GM23338 (cell line): ENCODE results near the gene IMMP2L. TPM values are rescaled to one million over a fixed set of nuclear protein-coding genes. Genes with fewer than 3 reads are reported as not detected.

Source experiments
- JUNB ChIP-seq: IDR thresholded peaks from one replicate; pipeline ENCODE4 v1.6.1; 2016; ENCODE audit warnings: antibody characterized with exemption; ENCODE audit not compliant: unreplicated experiment
- NANOG ChIP-seq: IDR thresholded peaks from 2 replicates; pipeline ENCODE4 v1.6.1; 2016; ENCODE audit warnings: antibody characterized with exemption, borderline replicate concordance
- POLR2AphosphoS5 ChIP-seq: IDR thresholded peaks from 2 replicates; pipeline ENCODE4 v1.6.1; 2016; ENCODE audit warnings: antibody characterized with exemption, low read depth
- STAT1 ChIP-seq: IDR thresholded peaks from one replicate; pipeline ENCODE4 v1.6.1; 2016; ENCODE audit warnings: antibody characterized with exemption; ENCODE audit not compliant: unreplicated experiment
- ZNF114 ChIP-seq: fragments of 250-450 bp; sonication (Bioruptor Pico); IDR thresholded peaks from 2 replicates; pipeline ENCODE4 v1.5.0; 2020; ENCODE audit warnings: mild to moderate bottlenecking, moderate library complexity
- ZNF331 ChIP-seq: fragments of 250-450 bp; sonication (Bioruptor Pico); IDR thresholded peaks from 2 replicates; pipeline ENCODE4 v1.5.0; 2020; ENCODE audit warnings: low read depth, mild to moderate bottlenecking, moderate library complexity
- polyA plus RNA-seq: library from polyadenylated mRNA; unstranded; fragments of >200 nt; fragmentation: Nextera tagmentation; extraction: Ambion mirVana; gene quantifications from 2 replicates; pipeline ENCODE4 v1.2.1, GENCODE V29; 2016
- small RNA-seq: library from RNA; depleted of rRNA; stranded (forward); fragments of <200 nt; gene quantifications from one replicate; pipeline ENCODE3, GENCODE V24; 2014; ENCODE audit warnings: low replicate concordance
- total RNA-seq: library from RNA; depleted of rRNA; stranded (reverse); fragments of >200 nt; shearing (Covaris generic); gene quantifications from 2 replicates; pipeline ENCODE4 v1.2.3, GENCODE V29; 2014
- TF ChIP-seq, protein P1 (sequence below): fragments of 250-450 bp; sonication (Bioruptor Pico); IDR thresholded peaks from 2 replicates; pipeline ENCODE4 v1.5.0; 2020; ENCODE audit warnings: mild to moderate bottlenecking, moderate library complexity
- TF ChIP-seq, protein P2 (sequence below): IDR thresholded peaks from one replicate; pipeline ENCODE4 v1.6.1; 2018; ENCODE audit warnings: antibody characterized with exemption; ENCODE audit not compliant: unreplicated experiment

The IMMP2L gene
- total and polyA plus RNA-seq, 2 experiments from 2014 or later = 7.3 to 14.0 TPM

DNA sequence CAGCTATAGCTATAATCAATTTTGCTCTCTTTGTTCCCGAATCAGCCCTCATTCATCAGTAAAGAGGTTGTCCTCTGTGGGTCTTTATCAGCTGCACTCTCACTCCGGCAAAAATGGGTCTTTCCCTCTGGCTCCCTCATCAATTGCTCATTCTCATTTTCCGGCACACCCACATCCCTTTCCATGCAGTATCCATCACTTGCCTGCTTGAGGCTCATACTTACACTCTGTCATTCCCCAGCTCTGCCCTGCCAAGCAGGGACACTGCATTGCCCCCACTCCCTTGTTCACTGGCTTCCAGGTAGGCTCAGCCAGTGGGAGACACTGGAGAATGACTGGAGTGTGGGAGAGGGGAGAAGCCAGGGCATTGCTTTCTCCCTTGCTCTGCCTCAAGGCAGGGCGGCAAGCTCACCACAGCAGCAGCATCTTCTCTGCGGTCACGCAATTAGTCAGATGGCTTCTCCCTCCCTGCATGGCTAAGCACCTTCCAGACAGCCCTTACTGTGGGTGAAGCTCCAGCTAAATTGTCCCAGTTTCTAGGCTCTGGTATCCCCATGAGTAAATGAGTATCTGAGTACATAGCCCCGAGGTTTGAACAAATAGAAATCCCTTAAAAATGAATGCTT is 942.1 kb downstream of the IMMP2L start (continued):
- TF ChIP-seq, protein P1, sequence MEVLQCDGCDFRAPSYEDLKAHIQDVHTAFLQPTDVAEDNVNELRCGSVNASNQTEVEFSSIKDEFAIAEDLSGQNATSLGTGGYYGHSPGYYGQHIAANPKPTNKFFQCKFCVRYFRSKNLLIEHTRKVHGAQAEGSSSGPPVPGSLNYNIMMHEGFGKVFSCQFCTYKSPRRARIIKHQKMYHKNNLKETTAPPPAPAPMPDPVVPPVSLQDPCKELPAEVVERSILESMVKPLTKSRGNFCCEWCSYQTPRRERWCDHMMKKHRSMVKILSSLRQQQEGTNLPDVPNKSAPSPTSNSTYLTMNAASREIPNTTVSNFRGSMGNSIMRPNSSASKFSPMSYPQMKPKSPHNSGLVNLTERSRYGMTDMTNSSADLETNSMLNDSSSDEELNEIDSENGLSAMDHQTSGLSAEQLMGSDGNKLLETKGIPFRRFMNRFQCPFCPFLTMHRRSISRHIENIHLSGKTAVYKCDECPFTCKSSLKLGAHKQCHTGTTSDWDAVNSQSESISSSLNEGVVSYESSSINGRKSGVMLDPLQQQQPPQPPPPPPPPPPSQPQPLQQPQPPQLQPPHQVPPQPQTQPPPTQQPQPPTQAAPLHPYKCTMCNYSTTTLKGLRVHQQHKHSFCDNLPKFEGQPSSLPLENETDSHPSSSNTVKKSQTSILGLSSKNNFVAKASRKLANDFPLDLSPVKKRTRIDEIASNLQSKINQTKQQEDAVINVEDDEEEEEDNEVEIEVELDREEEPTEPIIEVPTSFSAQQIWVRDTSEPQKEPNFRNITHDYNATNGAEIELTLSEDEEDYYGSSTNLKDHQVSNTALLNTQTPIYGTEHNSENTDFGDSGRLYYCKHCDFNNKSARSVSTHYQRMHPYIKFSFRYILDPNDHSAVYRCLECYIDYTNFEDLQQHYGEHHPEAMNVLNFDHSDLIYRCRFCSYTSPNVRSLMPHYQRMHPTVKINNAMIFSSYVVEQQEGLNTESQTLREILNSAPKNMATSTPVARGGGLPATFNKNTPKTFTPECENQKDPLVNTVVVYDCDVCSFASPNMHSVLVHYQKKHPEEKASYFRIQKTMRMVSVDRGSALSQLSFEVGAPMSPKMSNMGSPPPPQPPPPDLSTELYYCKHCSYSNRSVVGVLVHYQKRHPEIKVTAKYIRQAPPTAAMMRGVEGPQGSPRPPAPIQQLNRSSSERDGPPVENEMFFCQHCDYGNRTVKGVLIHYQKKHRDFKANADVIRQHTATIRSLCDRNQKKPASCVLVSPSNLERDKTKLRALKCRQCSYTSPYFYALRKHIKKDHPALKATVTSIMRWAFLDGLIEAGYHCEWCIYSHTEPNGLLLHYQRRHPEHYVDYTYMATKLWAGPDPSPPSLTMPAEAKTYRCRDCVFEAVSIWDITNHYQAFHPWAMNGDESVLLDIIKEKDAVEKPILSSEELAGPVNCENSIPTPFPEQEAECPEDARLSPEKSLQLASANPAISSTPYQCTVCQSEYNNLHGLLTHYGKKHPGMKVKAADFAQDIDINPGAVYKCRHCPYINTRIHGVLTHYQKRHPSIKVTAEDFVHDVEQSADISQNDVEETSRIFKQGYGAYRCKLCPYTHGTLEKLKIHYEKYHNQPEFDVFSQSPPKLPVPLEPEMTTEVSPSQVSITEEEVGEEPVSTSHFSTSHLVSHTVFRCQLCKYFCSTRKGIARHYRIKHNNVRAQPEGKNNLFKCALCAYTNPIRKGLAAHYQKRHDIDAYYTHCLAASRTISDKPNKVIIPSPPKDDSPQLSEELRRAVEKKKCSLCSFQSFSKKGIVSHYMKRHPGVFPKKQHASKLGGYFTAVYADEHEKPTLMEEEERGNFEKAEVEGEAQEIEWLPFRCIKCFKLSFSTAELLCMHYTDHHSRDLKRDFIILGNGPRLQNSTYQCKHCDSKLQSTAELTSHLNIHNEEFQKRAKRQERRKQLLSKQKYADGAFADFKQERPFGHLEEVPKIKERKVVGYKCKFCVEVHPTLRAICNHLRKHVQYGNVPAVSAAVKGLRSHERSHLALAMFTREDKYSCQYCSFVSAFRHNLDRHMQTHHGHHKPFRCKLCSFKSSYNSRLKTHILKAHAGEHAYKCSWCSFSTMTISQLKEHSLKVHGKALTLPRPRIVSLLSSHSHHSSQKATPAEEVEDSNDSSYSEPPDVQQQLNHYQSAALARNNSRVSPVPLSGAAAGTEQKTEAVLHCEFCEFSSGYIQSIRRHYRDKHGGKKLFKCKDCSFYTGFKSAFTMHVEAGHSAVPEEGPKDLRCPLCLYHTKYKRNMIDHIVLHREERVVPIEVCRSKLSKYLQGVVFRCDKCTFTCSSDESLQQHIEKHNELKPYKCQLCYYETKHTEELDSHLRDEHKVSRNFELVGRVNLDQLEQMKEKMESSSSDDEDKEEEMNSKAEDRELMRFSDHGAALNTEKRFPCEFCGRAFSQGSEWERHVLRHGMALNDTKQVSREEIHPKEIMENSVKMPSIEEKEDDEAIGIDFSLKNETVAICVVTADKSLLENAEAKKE (CRISPR knock-in tag) = no peak
- TF ChIP-seq ZNF331 (CRISPR knock-in tag) (no peak), ZNF114 (CRISPR knock-in tag) (no peak), NANOG (no peak), POLR2AphosphoS5 (no peak), JUNB (no peak), STAT1 (no peak)
- TF ChIP-seq, protein P2, sequence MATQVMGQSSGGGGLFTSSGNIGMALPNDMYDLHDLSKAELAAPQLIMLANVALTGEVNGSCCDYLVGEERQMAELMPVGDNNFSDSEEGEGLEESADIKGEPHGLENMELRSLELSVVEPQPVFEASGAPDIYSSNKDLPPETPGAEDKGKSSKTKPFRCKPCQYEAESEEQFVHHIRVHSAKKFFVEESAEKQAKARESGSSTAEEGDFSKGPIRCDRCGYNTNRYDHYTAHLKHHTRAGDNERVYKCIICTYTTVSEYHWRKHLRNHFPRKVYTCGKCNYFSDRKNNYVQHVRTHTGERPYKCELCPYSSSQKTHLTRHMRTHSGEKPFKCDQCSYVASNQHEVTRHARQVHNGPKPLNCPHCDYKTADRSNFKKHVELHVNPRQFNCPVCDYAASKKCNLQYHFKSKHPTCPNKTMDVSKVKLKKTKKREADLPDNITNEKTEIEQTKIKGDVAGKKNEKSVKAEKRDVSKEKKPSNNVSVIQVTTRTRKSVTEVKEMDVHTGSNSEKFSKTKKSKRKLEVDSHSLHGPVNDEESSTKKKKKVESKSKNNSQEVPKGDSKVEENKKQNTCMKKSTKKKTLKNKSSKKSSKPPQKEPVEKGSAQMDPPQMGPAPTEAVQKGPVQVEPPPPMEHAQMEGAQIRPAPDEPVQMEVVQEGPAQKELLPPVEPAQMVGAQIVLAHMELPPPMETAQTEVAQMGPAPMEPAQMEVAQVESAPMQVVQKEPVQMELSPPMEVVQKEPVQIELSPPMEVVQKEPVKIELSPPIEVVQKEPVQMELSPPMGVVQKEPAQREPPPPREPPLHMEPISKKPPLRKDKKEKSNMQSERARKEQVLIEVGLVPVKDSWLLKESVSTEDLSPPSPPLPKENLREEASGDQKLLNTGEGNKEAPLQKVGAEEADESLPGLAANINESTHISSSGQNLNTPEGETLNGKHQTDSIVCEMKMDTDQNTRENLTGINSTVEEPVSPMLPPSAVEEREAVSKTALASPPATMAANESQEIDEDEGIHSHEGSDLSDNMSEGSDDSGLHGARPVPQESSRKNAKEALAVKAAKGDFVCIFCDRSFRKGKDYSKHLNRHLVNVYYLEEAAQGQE = no peak

Small RNAs within 50 kb of the gene (small RNA-seq; reads per million reads assigned to genes)
- not detected for gene AC003989.2
